Measurements from ENCODE around the gene RSRC2.

GRCh38 chr12:122558745-122559641, 32.3 kb upstream of the RSRC2 start:
- no peak for TF ChIP-seq TAF1 (IDR thresholded peaks at IDR 0.05; ENCODE audit: borderline replicate concordance, insufficient read depth, low read length)
- no peak for TF ChIP-seq REST (IDR thresholded peaks at IDR 0.05; ENCODE audit: insufficient read depth in 1 of 2, low read depth in 2 of 2, low read length in 2 of 2)
- TF ChIP-seq POLR2AphosphoS5 (IDR thresholded peaks at IDR 0.05; ENCODE audit: low read depth, low read length), result no peak
- no peak for TF ChIP-seq SIN3A (IDR thresholded peaks at IDR 0.05; ENCODE audit: borderline replicate concordance, insufficient read depth, low read length)

Measured in PFSK-1 (cell line).